ENCODE measurements around the gene TCAP.

Gene TCAP, protein sequence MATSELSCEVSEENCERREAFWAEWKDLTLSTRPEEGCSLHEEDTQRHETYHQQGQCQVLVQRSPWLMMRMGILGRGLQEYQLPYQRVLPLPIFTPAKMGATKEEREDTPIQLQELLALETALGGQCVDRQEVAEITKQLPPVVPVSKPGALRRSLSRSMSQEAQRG

DNA sequence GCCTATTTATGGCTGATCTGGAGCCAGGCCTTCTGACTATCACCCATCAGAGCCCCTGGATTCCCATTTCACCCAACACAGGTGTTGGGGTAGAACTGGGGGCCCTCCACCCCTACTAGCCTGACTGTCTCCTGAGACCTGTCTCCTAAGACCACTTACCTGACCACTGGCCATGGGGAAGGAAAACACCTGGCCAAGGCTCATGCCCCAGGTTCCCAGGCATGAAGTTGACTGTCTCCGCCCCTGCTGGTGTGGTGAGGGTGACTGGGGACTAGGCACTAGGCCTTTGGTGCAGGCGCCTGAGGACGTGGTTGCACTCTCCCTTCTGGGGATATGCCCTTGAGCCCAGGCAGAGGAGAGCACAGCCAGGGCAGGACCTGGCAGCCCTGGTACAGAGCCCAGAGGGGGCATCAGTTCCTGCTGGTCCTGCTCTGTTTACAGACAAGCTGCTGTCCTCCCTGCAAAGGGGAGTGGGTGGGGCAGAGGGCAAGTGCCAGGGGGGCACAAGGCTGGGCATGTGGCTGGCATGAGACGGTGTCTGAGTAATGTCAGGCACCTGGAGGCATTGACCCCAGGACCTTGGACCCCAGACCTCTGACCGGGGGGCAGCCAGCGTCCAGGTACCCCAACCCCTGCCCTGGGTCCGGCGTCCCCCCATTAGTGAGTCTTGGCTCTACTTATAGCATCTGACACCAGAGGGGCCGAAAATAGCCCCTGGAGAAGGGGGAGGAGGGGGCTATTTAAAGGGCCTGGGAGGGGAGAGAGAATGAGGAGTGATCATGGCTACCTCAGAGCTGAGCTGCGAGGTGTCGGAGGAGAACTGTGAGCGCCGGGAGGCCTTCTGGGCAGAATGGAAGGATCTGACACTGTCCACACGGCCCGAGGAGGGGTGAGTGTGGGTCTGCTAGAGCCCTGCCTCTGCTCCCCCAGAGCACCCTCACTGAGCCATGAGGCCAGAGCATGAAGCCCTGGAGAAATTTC is at the start of gene TCAP:
TSS of gene TCAP (plus strand) at position 769 of the 981 bp plus-strand sequence. CDS start at position 780, 11 bp downstream.
- no peak for DNase-seq

DNA sequence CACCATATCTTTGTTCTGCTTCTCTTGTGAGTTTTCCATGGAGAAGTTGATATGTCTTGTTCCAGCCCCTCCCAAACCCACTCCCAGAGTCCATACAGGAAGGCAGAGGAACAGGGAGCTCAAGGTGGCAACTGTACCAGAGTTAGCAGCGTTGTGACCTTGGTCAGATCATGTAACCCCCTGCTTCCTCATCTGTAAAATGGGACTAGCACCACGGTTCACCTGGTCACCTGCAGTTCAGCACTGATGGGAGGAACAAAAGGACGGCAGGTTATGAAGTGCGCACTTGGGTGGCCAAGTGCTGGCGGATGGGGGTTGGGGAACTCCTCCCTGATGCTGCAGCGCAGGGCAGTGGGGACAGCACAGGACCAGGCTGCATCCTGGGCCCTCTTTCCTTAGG is 49.7 kb upstream of the TCAP start:
- DNase-seq = no peak

DNA sequence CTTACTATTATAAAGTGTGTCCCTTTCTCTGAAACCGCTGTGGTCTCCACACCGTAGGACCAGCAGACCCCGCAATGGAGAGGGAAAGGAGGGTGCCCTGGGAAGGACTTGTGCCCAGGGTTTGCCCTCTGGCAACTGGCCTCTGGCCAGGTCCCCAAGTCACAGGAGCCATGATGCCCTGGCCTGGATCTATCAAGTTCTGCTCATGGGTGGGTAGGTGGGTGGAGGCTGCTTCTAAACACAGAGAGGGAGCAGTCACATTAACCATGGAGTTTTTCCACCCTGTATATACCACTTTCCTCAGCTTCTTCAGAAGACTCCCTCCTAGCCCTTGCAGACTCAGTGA is 48.1 kb upstream of the TCAP start:
- no peak for DNase-seq

DNA sequence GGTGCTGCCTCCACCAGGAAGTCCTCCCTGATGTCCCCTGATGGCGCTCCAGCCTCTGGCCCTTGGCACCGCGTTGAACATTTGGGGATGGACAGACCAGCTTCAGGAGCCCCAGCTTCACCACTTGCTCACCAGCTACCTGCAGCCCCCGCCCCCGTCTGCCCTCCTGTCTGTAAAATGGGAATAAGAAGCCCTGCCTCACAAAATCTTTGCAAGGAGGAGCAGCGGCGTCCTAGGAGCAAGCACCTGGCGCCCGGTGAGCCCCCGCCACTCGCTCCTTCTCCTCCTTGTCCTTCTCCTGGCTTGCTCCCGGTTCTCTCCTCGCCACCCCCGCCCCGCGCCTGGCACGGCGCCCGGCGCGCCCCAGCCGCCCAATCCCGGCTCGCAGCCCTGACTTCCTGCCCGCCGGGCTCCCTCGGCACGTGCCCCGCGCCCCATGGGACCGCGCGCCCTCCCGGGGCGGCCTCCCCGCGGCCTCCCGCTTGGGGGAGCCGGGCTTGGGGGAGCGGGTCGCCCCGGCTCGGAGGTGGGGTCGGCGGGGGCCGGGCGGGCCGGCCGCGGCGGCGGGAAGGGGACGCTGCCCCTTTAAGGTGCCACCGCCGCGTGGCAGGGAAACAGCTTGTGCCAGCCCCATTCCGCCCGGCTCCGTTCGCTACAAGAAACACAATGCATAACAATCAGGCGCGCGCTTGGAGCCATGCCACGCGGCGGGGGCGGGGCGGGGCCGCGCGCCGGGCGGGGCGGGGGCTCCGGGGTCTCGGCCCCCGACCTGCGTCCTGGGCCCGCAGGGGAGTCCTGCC is 47.5 kb upstream of the TCAP start:
- DNase-seq = peak; percentile 36

DNA sequence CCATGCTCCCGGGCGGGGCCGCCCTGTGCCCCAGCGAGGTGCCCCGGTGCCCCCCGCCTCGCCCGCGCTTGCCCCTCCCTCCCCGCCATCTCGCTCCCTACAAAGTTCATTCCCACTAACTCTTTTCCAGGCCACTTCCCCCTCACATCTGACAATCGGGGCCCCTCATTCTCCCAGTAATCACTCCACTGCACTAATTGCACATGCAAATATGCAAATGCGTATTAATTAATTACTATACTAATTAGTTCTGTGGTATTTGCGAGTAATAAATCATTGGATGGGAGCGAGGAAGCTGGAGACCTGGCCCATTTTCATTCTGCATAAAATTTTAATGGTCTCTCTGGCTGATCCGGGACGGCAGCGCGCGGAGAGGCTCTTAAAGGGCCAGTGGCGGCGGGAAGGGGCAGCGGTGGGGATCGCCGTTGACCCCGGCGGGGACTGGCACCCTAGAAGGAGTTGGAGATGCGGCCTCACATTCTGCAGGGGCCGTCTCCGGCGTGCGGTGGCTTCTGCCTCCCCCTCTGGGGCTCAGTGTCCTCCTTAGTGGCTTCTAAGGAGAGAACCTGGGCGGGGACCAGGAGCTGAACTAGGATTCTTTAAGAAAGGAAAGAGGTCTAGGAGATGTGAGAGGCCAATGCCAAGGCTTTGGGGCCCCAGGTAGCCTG is 46.8 kb upstream of the TCAP start:
- no peak for DNase-seq

DNA sequence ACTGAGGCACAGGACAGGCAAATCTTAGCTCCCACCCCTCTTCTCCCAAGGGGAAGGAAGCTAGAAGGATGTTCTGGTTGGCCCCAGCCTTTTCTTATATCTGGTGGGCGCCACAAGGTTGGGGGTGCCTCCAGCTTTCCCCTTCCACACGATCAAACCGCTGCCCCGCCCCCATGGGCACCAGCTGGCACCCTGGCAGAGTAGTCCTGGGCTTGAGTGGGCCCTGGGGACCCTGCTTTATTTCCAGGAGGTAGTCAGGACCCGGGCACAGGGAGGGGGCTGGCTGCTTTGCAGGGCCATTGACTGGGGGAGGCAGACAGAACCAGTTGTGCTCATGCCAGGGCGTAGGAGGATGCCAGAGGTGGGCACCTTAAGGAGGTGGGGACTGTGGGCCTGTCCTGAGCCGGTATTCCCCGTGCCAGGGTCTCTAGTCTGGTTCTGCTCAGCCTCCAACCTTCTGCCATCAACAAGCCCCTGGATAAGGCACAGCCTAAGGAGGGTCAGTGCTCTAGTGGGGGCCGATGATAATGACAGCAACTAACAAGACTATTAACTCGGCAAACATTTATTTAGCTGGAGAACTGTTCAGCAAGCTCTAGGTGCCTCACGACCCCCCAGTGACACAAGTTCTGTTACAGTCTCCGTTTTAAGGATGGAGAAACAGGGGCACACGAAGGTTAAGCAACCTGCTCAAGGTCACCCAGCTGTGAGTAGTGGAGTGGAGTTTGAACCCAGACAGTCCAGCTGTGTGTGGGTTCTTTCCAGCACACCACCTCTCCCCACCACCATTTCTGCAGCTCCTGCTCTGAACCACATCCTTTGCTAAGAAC is 46.0 kb upstream of the TCAP start:
- no peak for DNase-seq

DNA sequence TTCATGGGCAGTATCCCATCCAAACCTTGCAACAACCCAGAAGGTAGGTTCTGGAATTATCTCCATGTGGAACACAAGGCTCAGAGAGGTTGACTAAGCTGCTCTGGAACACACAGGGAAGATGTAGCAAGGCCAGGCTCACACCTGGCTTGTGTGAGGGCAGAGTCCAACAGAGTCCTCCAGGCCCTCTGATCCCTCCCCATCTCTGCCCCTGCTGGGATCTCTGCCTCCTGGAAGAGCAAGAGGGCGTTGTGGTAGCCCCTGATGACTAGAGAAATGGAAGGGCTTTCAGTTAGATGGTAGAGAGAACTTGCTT is 45.4 kb upstream of the TCAP start:
- DNase-seq = no peak

DNA sequence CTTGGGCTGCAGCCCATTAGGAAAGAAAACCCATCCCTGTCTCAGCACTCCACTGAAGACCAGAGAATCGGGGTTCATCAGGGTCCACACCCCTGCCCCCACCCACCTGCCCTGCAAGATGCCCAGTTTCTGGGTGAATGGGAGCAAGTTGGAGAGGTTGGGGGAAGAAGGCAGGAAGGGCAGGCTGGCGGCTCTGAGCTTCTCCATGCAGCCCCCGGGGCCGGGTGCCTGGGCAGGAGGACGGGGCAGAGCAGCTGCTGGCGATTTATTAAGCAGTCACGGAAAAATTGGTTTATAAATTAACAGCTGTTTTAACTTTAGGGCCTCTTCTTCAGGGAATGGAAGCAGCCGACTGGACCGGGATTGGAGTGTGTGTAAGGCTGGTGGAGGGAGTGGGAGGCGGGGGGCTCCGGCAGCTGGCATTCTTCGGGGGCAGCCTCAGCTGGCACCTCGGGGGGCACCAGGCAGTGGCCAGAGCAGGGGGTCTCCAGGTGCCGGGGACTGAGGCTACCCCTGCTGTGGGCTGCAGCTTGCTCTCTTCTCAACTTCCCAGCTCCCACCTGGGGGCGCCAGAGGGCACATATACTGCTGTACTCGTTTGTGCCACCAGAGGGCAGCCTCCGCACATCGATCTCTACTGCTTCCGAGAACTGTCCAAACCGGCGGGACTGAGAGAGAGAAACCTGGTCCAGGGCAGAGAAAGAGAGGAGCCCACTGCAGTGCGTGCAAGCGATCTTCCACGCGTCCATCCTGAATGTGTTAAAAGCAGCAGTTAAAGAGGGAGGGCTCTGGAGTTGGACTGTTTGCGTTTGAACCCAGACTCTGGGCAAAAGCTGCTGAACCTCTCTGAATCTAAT is 43.4 kb upstream of the TCAP start:
- peak; percentile 74 for DNase-seq

DNA sequence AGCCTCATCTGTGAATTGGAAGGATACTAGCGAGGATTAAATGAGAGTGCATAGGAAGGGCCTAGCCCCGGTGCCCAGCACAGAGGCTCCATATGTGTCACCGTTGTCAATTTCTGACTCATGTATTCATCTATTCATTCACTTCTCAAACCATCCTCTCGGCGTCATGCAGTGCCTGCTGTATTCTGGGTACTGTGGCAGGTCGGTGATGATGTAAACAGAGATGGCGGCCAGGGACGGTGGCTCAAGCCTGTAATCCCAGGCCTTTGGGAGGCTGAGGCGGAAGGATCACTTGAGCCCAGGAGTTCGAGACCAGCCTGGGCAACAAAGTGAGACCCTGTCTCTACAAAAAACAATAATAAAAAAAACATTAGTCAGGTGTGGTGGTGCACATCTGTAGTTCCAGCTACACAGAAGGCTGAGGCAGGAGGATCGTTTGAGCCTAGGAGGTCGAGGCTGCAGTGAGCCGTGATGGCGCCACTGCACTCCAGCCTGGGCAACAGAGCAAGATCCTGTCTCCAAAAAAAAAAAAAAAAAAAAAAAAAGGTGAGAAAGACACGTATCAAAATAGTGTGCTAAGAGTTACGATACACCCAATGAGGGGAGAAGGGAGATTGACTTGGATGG is 42.7 kb upstream of the TCAP start:
- DNase-seq = no peak

DNA sequence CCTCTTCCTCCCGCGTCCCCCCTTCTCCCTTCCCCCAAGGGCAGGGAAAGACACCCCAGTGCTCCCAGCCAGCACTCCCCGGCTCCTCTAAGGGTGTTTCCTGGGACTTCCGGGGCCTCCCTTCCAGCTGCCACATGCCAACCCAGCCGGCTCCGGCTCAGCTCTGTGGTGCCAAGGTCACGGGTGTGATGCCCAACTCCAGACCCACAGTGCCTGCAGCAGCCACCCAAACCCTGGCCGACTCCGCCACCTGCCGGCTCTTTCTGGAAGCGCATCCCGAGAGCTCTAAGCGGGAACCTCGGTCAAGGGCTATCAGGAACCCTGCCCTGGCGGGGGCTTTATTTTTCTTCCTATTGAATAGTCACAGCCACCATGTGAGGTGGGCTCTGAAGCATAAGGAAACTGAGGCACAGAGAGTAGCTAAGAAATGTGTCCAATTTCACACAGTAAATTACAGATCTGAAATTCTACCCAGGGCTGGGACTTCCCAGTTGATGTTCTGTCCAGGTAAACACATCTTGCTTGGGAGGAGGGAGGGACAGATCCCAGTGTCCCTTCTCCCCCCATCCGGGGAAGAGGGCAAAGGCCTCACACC is 41.7 kb upstream of the TCAP start:
- DNase-seq = peak; percentile 46

DNA sequence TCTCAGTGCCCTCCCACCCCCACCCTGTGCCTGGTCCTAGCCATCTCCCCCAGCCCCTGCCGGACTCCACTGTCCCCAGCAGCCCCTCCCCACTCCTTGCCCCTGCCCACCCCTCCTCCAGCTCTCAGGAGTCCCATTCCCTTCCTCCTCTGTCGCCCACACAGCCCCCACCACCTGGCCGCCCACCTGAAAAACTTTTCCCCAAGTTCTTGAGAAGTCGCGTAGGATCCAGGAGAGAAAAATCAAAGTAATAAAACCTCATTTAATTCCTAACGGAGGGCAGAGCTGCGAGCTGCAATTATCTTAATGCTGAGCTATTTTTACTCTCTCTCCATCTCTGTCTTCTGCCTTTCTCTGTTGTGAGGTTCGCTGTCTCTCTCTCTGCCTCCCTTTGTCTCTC is 40.8 kb upstream of the TCAP start:
- no peak for DNase-seq

DNA sequence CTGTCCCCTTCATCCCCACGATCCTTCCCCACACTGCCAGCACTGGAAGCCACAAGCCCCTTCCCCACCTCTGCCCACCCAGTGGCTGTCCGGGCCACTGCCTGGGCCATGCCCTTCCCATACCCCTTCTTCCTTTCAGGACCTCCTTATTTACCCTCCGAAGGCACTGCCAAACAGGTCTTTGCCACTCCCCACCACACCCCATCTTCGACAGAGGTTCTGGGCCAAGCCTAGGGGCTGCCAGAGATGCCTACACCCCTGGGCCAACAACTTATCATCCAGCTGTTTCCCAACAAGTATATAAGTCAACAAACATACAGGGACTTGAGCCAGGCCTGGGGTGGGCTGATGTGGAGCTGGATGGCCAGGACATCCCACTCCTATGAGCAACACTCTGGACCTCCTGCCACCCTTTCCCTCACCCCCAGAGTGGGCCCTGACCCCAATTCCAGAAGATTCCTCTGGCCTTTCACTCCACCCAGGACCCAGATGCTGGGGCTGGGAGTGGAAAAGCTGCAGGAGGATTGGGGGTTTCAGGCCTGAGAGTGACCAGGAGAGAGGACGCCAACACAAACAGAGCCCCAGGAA is 39.9 kb upstream of the TCAP start:
- DNase-seq = no peak

DNA sequence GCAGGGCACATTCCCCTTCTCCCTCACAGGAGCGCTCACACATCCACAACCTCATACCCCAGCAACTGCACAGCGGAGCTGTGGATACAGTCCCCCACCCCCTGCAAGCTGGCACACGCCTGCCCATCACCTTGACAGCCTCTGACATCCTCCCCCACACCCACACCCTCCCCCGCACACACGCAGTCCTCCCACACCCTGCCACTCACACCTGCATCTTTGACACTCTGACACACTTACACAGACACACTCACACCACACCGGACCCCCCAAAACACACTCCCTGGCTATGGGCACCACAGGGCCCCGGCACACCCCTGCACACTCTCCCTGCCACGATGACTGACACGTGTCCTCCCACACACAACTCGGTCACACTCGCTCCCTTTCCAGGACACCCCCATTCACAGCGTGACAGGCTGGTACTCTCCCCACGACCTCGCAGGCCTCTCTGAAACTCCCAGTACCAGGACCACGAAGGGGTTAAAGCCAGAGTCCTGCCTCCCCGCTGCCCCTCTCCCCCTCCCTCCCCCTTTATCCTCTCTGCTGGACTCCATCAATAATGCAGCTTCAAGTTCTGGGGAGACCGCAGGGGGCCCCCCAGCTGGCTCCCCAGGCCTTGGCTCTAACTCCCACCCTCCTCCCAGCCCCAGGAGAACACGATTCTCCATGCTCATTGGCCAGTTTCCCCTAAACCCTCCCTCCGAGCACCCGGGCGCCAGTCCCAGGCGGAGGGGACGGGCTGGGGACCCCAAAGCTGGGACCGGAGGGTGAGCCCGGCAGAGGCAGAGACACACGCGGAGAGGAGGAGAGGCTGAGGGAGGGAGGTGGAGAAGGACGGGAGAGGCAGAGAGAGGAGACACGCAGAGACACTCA is 38.7 kb upstream of the TCAP start, which contains the start of gene PPP1R1B:
TSS of gene PPP1R1B (plus strand) at position 782 of the 876 bp plus-strand sequence. CDS start 441 bp downstream, outside the sequence.
- no peak for DNase-seq

DNA sequence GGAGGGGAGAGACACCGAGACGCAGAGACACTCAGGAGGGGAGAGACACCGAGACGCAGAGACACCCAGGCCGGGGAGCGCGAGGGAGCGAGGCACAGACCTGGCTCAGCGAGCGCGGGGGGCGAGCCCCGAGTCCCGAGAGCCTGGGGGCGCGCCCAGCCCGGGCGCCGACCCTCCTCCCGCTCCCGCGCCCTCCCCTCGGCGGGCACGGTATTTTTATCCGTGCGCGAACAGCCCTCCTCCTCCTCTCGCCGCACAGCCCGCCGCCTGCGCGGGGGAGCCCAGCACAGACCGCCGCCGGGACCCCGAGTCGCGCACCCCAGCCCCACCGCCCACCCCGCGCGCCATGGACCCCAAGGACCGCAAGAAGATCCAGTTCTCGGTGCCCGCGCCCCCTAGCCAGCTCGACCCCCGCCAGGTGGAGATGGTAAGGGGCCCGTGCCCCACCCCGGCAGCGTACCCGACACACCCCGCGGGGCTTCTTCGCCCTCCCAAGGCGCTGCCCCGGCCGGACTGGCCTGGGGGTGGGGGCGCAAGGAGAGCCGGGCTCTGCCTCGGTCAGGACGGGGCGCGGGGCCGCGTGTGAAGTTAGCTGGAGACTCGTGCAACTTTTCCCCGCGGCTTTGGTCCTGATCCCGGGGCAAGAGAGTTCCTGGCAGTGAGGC is 38.0 kb upstream of the TCAP start:
- no peak for DNase-seq

DNA sequence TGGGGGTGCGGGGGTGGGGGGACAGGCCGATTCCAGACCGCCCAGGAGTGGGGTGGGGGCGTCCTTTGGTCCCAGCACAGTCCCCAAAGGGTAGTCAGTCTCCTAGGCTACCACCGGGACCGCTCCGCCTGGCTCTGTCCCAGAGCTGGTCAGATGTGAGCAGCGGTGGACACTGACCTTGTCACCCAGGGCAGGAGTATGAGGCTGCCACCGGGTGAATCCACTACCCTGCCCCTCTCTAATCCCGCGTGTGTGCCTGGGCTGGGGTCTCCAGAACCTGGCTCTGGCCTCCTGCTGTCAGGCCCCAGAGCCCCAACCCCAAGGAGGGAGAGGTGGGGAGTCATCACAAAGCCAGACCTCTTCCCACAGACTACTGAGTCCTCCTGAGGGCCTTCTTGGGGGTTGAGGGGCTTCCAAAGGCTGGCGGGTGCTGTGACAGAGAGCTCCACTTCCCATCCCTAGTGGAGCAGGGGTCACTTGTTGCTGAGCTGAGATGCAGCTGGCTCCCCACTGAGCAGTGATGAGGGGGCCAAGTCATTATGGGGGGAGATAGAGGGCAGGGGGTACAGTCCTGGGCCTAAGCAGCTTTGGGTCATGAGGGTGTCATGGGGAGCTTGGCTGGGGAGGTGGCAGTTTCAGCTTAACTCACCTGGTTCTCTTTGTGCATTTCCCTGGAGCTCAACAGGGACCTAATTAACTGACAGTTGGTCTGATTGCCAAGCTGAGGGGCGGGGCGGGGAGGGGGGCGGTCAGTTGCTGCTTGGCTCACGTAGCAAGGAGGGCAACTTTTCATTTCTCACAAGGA is 37.2 kb upstream of the TCAP start:
- DNase-seq = no peak

DNA sequence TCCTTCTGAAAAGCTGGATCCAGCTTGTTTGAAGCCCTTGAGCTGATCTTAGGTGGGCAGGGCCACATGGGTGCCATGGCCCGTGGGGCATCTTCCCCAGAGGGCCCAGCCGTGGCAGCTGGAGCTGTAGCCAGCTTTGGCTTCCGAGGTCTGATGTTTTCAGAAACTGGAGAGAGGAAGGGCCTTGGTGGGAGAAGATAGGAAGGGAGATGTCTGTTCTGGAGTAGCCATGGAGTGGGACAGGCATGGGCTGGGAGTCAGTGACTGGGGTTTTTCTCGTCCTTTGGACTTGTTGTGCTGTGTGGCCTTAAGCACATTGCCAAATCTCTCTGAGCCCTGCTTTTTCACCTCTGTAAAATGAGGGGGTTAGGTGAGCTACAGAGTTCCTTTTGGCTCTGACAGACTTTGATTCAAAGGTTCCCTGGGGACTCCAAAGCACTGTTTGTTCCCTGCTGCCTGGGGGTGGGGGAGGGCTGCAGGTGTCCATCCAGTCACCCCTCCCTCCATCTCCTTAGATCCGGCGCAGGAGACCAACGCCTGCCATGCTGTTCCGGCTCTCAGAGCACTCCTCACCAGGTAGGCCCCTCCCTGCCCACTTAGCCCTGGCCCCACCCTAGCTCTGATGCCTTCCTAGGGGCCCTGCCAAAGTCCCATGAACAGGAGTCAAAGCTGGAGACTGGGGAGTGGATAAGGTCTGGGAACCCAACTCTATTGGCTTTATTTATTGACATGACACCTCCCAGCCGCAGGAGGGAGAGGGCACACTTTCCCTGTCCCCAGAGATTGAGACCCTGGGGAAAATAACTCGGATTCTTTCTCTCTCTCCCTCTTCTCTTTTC is 36.3 kb upstream of the TCAP start:
- DNase-seq = no peak
